ENCODE data around the gene SHKBP1. TPM values are rescaled to one million over a fixed set of nuclear protein-coding genes. Genes with fewer than 3 reads are reported as not detected.

SHKBP1 gene
- total and polyA plus RNA-seq, 2 of the 8 experiments (the other 6 are each of a cell fraction or from before 2014, with no cell fraction given) = 74.6 to 98.8 TPM

DNA sequence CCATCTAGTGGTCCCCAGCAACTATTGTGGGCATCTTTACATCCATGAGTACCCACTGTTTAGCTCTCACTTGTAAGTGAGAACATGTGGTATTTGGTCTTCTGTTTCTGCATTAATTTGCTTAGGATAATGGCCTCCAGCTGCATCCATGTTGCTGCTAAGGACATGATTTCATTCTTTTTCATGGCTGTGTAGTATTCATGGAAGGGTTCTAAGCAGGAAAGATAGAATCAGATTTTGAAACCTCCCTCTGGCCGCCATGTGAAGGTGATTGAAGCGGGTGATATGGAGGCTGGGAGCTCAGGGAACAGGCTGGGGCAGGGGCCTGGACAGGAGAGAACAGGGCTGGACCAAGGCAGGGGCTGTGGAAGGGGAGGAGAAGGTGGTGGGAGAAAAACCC lies 44.6 kb downstream of the SHKBP1 start (continued):
- no peak for TF ChIP-seq SP2 (IDR thresholded peaks at IDR 0.05; ENCODE audit: low read length)
- no peak for TF ChIP-seq TBP (IDR thresholded peaks at IDR 0.05; ENCODE audit: low read depth, low read length)
- TF ChIP-seq BRCA1 (IDR thresholded peaks at IDR 0.05; ENCODE audit: low read depth, low read length) = no peak
